ENCODE measurements around the gene TSPAN10.
A peak's percentile ranks its signal among the peaks of the same experiment; 100 is the strongest.

TSPAN10 gene

DNA sequence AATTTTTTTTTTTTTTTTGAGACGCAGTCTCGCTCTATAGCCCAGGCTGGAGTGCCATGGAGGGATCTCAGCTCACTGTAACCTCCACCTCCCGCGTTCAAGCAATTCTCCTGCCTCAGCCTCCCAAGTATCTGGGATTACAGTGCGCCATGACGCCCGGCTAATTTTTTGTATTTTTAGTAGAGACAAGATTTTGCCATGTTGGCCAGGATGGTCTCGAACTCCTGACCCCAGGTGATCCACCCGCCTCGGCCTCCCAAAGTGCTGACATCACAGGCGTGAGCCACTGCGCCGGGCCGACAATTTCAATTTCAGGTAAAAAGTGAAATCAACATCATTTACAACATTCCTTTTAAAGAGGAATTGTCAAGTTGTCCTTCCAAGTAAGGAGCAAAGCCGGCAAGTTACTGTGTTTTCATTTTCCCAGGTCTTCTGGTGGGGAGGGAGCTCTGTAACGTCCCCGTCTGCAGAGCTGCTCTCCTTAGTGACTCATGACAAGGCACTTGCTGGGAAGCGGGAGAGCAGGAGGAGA is 957 bp upstream of the TSPAN10 start:
- H3K9ac ChIP-seq (ENCODE audit: low read depth, low read length): peak overlapping the region; percentile 88
- H3K27me3 ChIP-seq (ENCODE audit: control insufficient read depth, insufficient read depth, low read length): no peaks in the 10 kb centered on the region
- peak overlapping the region; percentile 92 for H3K4me3 ChIP-seq (ENCODE audit: low read depth, low read length)
- H3K27ac ChIP-seq (ENCODE audit: low read depth, low read length): peak overlapping the region; percentile 89
- no peaks in the 10 kb centered on the region for H3K9me3 ChIP-seq (ENCODE audit: control insufficient read depth, insufficient read depth, low read length)
- peaks cover 4% of the 10 kb centered on the region; the same call in 1 of the 2 replicates for H3K4me1 ChIP-seq (ENCODE audit: control insufficient read depth, insufficient read depth, low read length)
- peaks cover 4% of the 10 kb centered on the region for H3K36me3 ChIP-seq (ENCODE audit: control insufficient read depth, insufficient read depth, low read length)

DNA sequence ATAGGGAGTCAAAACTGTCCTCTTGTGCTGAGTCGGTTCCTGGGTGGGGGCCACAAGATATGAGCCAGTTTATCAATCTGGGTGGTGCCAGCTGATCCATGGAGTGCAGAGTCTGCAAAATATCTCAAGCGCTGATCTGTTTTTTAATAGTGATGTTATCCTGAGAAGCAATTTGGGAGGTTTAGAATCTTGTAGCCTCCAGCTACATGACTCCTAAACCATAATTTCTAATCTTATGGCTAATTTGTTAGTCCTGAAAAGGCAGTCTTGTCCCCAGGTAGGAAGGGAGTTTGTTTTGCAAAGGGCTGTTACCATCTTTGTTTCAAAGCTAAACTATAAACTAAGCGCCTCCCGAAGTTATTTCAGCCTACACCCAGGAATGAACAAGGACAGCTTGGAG is 1.7 kb downstream of the TSPAN10 start:
- Histone ChIP-seq H3K36me3 (ENCODE audit: control insufficient read depth, insufficient read depth, low read length) (no peaks in the 10 kb centered on the region), H3K4me3 (ENCODE audit: low read depth, low read length) (no peak overlapping the region), H3K27ac (ENCODE audit: low read depth, low read length) (no peak overlapping the region), H3K9me3 (ENCODE audit: control insufficient read depth, insufficient read depth, low read length) (no peaks in the 10 kb centered on the region), H3K4me1 (ENCODE audit: control insufficient read depth, insufficient read depth, low read length) (peaks cover 4% of the 10 kb centered on the region; the same call in 1 of the 2 replicates), H3K9ac (ENCODE audit: low read depth, low read length) (no peak overlapping the region), H3K27me3 (ENCODE audit: control insufficient read depth, insufficient read depth, low read length) (no peaks in the 10 kb centered on the region)

DNA sequence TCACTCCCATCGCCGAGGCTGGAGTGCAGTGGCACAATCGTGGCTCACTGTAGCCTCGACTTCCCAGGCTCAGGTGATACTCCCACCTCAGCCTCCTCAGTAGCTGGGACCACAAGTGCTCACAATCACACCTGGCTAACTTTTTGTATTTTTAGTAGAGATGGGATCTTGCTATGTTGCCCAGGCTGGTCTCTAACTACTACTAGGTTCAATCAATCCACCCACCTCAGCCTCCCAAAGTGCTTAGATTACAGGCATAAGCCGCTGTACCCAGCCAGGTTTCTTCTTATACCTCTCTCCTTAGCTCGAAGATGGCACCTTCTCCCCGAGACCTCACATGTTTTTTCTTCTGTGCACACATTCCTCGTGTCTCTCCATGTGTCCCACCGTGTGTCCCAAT is 3.0 kb downstream of the TSPAN10 start:
- no peaks in the 10 kb centered on the region for H3K27me3 ChIP-seq (ENCODE audit: control insufficient read depth, insufficient read depth, low read length)
- H3K36me3 ChIP-seq (ENCODE audit: control insufficient read depth, insufficient read depth, low read length): no peaks in the 10 kb centered on the region
- no peak overlapping the region for H3K27ac ChIP-seq (ENCODE audit: low read depth, low read length)
- H3K9ac ChIP-seq (ENCODE audit: low read depth, low read length): no peak overlapping the region
- no peak overlapping the region for H3K4me3 ChIP-seq (ENCODE audit: low read depth, low read length)
- peaks cover 4% of the 10 kb centered on the region; the same call in 1 of the 2 replicates for H3K4me1 ChIP-seq (ENCODE audit: control insufficient read depth, insufficient read depth, low read length)
- H3K9me3 ChIP-seq (ENCODE audit: control insufficient read depth, insufficient read depth, low read length): no peaks in the 10 kb centered on the region

DNA sequence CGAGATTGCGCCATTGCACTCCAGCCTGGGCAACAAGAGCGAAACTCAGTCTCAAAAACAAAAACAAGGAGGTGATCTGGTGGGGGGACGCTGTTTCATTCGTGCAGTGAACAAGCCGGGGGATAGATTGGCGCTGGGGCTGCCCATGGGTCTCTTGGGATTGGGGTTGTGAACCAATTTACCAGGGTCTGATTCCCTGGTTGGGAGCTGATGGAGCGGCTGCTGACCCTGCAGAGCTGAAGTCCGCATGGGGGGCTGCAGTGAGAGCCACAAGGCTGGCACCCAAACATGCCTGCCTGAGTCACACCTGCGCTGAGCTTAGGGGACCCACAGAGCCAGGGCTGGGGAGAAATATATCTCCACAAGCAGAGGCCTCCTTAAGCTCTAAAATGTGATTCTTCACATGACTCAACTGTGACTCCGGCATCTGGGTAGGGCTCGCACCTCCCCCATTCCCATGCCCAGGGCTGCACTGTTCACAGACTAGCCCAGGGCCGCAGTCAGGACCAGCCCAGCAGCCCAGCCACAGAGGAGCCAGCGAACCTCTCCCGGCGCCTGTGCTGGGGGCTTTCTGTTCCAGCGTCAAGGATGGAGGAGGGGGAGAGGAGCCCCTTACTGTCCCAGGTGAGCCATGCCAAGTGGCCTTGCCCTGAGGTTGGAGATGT is 5.0 kb downstream of the TSPAN10 start:
- H3K9me3 ChIP-seq (ENCODE audit: control insufficient read depth, insufficient read depth, low read length): no peaks in the 10 kb centered on the region
- no peak overlapping the region for H3K9ac ChIP-seq (ENCODE audit: low read depth, low read length)
- H3K4me3 ChIP-seq (ENCODE audit: low read depth, low read length): no peak overlapping the region
- peaks cover under 1% of the 10 kb centered on the region; the same call in 1 of the 2 replicates for H3K4me1 ChIP-seq (ENCODE audit: control insufficient read depth, insufficient read depth, low read length)
- no peak overlapping the region for H3K27ac ChIP-seq (ENCODE audit: low read depth, low read length)
- H3K36me3 ChIP-seq (ENCODE audit: control insufficient read depth, insufficient read depth, low read length): no peaks in the 10 kb centered on the region
- H3K27me3 ChIP-seq (ENCODE audit: control insufficient read depth, insufficient read depth, low read length): peaks cover 3% of the 10 kb centered on the region

DNA sequence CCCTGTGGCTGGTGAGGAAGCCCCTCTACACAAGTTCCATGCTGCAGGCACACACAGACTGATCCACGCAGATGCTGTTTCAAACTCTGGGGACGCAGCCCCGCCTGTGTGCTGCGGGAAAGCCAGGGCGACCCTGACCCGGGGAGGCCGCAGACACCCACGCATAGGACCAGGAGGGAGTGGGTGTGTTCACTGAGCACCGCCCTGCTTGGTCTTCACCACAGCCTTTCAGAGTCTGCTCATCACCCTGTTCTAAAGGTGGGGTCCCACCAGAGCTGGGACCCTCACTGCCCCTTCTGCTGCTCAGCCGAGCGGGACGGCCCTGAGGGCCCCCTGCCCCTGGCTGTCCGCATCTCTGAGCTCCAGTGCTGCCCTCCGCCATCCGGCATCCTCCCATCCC is 7.5 kb downstream of the TSPAN10 start:
- no peaks in the 10 kb centered on the region for H3K36me3 ChIP-seq (ENCODE audit: control insufficient read depth, insufficient read depth, low read length)
- H3K9me3 ChIP-seq (ENCODE audit: control insufficient read depth, insufficient read depth, low read length): no peaks in the 10 kb centered on the region
- H3K27ac ChIP-seq (ENCODE audit: low read depth, low read length): no peak overlapping the region
- no peak overlapping the region for H3K9ac ChIP-seq (ENCODE audit: low read depth, low read length)
- peaks cover 24% of the 10 kb centered on the region for H3K27me3 ChIP-seq (ENCODE audit: control insufficient read depth, insufficient read depth, low read length)
- H3K4me3 ChIP-seq (ENCODE audit: low read depth, low read length): no peak overlapping the region
- peaks cover 13% of the 10 kb centered on the region for H3K4me1 ChIP-seq (ENCODE audit: control insufficient read depth, insufficient read depth, low read length)

GRCh38 chr17:81644976-81645952 is 8.3 kb downstream of the TSPAN10 start:
- no peaks in the 10 kb centered on the region for H3K36me3 ChIP-seq (ENCODE audit: control insufficient read depth, insufficient read depth, low read length)
- no peak overlapping the region for H3K9ac ChIP-seq (ENCODE audit: low read depth, low read length)
- H3K4me1 ChIP-seq (ENCODE audit: control insufficient read depth, insufficient read depth, low read length): peaks cover 13% of the 10 kb centered on the region
- H3K27me3 ChIP-seq (ENCODE audit: control insufficient read depth, insufficient read depth, low read length): peaks cover 27% of the 10 kb centered on the region
- H3K27ac ChIP-seq (ENCODE audit: low read depth, low read length): no peak overlapping the region
- no peak overlapping the region for H3K4me3 ChIP-seq (ENCODE audit: low read depth, low read length)
- H3K9me3 ChIP-seq (ENCODE audit: control insufficient read depth, insufficient read depth, low read length): no peaks in the 10 kb centered on the region

- no peak overlapping the region for H3K9ac ChIP-seq (ENCODE audit: low read depth, low read length)
- H3K27me3 ChIP-seq (ENCODE audit: control insufficient read depth, insufficient read depth, low read length): peaks cover 27% of the 10 kb centered on the region
- no peak overlapping the region for H3K27ac ChIP-seq (ENCODE audit: low read depth, low read length)
- H3K4me1 ChIP-seq (ENCODE audit: control insufficient read depth, insufficient read depth, low read length): peaks cover 13% of the 10 kb centered on the region
- no peaks in the 10 kb centered on the region for H3K9me3 ChIP-seq (ENCODE audit: control insufficient read depth, insufficient read depth, low read length)
- no peaks in the 10 kb centered on the region for H3K36me3 ChIP-seq (ENCODE audit: control insufficient read depth, insufficient read depth, low read length)
- peak overlapping the region; percentile 54; the same call in 1 of the 2 replicates for H3K4me3 ChIP-seq (ENCODE audit: low read depth, low read length)
Observed at GRCh38 chr17:81646869-81647600, 10.0 kb downstream of the TSPAN10 start.

GRCh38 chr17:81647640-81648012 is 10.6 kb downstream of the TSPAN10 start:
- no peak overlapping the region for H3K9ac ChIP-seq (ENCODE audit: low read depth, low read length)
- H3K4me3 ChIP-seq (ENCODE audit: low read depth, low read length): peak overlapping the region; percentile 54
- H3K27ac ChIP-seq (ENCODE audit: low read depth, low read length): no peak overlapping the region
- peaks cover 13% of the 10 kb centered on the region for H3K4me1 ChIP-seq (ENCODE audit: control insufficient read depth, insufficient read depth, low read length)
- H3K9me3 ChIP-seq (ENCODE audit: control insufficient read depth, insufficient read depth, low read length): no peaks in the 10 kb centered on the region
- peaks cover 27% of the 10 kb centered on the region for H3K27me3 ChIP-seq (ENCODE audit: control insufficient read depth, insufficient read depth, low read length)
- no peaks in the 10 kb centered on the region for H3K36me3 ChIP-seq (ENCODE audit: control insufficient read depth, insufficient read depth, low read length)

DNA sequence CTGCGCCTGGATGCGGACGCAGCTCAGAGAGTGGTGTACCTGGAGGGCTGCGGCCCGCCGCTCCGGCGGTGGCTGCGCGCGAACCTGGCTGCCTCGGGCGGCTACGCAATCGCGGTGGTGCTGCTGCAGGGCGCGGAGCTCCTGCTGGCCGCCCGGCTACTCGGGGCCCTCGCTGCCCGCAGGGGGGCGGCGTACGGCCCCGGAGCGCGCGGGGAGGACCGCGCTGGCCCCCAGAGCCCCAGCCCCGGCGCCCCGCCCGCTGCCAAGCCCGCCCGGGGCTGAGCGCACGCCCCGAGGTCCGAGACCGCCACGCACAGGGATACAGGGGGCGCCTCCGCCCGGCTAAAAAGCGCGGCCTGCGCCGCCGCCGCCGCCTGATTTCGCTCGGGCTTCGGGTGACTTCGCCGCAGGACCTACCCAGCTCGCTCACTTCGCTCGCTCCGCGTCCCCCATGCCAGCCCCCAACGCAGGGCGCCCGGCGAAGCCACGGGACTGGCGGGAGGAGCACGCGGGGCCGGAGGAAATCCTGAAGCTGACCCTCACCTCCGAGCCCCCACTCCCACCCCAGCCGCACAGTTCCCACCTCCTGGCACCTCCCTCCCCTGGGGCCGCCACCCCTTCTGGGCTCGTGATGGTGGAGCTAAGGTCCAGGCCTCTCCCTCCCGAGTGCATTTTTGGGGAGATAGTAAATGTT is 11.2 kb downstream of the TSPAN10 start:
- no peak overlapping the region for H3K27ac ChIP-seq (ENCODE audit: low read depth, low read length)
- H3K36me3 ChIP-seq (ENCODE audit: control insufficient read depth, insufficient read depth, low read length): no peaks in the 10 kb centered on the region
- H3K4me1 ChIP-seq (ENCODE audit: control insufficient read depth, insufficient read depth, low read length): peaks cover 16% of the 10 kb centered on the region
- peak overlapping the region; percentile 54 for H3K4me3 ChIP-seq (ENCODE audit: low read depth, low read length)
- peaks cover 27% of the 10 kb centered on the region for H3K27me3 ChIP-seq (ENCODE audit: control insufficient read depth, insufficient read depth, low read length)
- no peak overlapping the region for H3K9ac ChIP-seq (ENCODE audit: low read depth, low read length)
- no peaks in the 10 kb centered on the region for H3K9me3 ChIP-seq (ENCODE audit: control insufficient read depth, insufficient read depth, low read length)

DNA sequence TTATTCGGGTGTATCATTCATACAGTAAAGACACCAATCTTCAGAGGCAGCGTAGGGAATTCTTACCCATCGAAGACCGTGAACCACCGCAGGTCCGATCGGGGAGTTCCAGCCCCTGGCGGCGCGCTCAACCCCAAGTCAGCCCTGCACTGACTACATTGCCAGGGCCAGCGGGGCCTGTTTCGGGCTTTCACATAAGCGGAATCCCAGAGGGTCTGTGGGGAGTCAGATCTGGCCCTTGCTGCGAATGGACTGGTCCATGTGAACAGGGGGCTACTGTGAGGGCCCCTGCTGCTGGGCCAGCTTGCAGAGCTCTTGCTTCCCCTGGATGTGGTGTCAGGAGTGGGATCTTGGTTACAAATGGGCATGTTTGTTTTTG is 11.7 kb downstream of the TSPAN10 start:
- H3K27me3 ChIP-seq (ENCODE audit: control insufficient read depth, insufficient read depth, low read length): peaks cover 27% of the 10 kb centered on the region
- H3K9ac ChIP-seq (ENCODE audit: low read depth, low read length): no peak overlapping the region
- no peaks in the 10 kb centered on the region for H3K36me3 ChIP-seq (ENCODE audit: control insufficient read depth, insufficient read depth, low read length)
- H3K9me3 ChIP-seq (ENCODE audit: control insufficient read depth, insufficient read depth, low read length): no peaks in the 10 kb centered on the region
- peaks cover 19% of the 10 kb centered on the region for H3K4me1 ChIP-seq (ENCODE audit: control insufficient read depth, insufficient read depth, low read length)
- H3K27ac ChIP-seq (ENCODE audit: low read depth, low read length): no peak overlapping the region
- peak overlapping the region; percentile 54 for H3K4me3 ChIP-seq (ENCODE audit: low read depth, low read length)

Data from HUES48 (cell line).